ENCODE results near the gene C9orf50. TPM values are rescaled to one million over a fixed set of nuclear protein-coding genes. Genes with fewer than 3 reads are reported as not detected.

The C9orf50 gene
- total RNA-seq, 2 experiments from 2014 or later, result not detected

GRCh38 chr9:129569502-129570449 lies 51.1 kb downstream of the C9orf50 start:
- Mint-ChIP-seq H3K4me3 (peak overlapping the region; percentile 58), H3K9me3 (peaks cover 6% of the 10 kb centered on the region), H3K27me3 (peaks cover 22% of the 10 kb centered on the region), H3K4me1 (ENCODE audit: low read depth) (peaks cover 26% of the 10 kb centered on the region), H3K27ac (peak overlapping the region; percentile 63), H3K36me3 (ENCODE audit: low read depth) (peaks cover 7% of the 10 kb centered on the region)
- CTCF ChIA-PET, result interaction anchor here (0.6 to 1.3 kb wide), 7 partner anchors 11 to 431 kb away, joined by 3 to 4 read pairs (median 3); no protein-coding TSS in a partner anchor
- no peak for DNase-seq
- TF ChIP-seq, protein P1, sequence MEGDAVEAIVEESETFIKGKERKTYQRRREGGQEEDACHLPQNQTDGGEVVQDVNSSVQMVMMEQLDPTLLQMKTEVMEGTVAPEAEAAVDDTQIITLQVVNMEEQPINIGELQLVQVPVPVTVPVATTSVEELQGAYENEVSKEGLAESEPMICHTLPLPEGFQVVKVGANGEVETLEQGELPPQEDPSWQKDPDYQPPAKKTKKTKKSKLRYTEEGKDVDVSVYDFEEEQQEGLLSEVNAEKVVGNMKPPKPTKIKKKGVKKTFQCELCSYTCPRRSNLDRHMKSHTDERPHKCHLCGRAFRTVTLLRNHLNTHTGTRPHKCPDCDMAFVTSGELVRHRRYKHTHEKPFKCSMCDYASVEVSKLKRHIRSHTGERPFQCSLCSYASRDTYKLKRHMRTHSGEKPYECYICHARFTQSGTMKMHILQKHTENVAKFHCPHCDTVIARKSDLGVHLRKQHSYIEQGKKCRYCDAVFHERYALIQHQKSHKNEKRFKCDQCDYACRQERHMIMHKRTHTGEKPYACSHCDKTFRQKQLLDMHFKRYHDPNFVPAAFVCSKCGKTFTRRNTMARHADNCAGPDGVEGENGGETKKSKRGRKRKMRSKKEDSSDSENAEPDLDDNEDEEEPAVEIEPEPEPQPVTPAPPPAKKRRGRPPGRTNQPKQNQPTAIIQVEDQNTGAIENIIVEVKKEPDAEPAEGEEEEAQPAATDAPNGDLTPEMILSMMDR (IDR thresholded peaks at IDR 0.05), result peak; percentile 36
- ATAC-seq, result no peak
- intact Hi-C loops (cut with micrococcal nuclease), result no loop called here
- POLR2A ChIA-PET, result interaction anchor here (0.5 to 1.3 kb wide), 4 partner anchors 16 to 267 kb away, joined by 3 to 4 read pairs (median 3); no protein-coding TSS in a partner anchor

DNA sequence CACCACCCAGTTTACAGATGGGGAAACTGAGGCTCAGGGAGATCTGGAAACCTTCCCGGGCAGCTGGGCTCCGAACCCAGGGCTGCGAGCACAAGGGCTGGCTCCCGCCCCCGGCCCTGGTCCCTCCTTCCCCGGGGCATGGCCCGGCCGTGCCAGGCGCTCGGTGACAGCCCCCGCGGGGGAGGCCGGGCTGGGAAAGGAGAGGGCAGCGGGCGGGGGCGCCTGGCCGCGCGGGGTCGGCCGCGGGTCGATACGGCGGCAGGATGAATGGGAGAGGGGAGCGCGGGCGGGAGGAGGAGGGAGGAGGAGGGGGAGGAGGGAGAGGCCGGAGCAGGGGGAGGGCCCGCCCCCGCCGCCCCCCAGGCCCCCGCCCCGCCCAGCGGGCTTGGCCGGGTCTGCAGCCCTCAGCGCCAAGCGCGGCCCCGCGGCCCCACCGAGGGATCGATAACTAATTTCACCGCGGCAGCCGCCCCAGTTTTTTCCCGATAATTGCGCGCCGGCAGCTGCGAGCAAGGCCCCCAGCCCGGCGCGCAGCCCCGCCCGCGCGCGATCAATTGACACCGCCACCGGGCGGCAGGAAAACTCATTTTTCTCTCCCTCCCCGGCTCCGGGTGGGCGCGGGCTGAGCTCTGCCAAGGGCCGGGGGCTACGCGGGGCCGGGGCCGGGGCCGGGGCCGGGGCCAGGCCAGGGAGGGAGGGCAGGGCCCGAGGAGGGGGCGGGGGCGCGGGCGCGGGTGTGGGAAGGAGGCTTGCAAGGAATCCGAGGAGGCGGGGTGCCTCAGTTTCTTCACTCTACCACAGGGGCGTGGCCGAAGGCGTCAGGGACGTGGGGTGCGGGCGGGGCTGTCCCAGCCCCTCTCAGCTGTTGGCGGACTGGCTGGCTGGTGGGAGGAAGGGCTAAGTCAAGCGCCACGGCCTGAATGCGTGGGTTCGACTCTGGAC lies 52.1 kb downstream of the C9orf50 start:
- POLR2A ChIA-PET, result interaction anchor here (0.5 to 0.6 kb wide), 2 partner anchors 12 to 266 kb away, joined by 3 read pairs; no protein-coding TSS in a partner anchor
- CTCF ChIA-PET, result interaction anchor here (0.6 to 1.1 kb wide), 4 partner anchors 12 to 430 kb away, joined by 3 read pairs; no protein-coding TSS in a partner anchor
- Mint-ChIP-seq H3K9me3 (peaks cover 3% of the 10 kb centered on the region), H3K27me3 (peaks cover 22% of the 10 kb centered on the region), H3K27ac (no peak overlapping the region), H3K36me3 (ENCODE audit: low read depth) (peaks cover 5% of the 10 kb centered on the region), H3K4me1 (ENCODE audit: low read depth) (peaks cover 26% of the 10 kb centered on the region), H3K4me3 (peak overlapping the region; percentile 43)
- intact Hi-C loops (cut with micrococcal nuclease), result no loop called here
- no peak for ATAC-seq
- peak; percentile 22 for DNase-seq
- TF ChIP-seq, protein P1 (IDR thresholded peaks at IDR 0.05), result no peak

DNA sequence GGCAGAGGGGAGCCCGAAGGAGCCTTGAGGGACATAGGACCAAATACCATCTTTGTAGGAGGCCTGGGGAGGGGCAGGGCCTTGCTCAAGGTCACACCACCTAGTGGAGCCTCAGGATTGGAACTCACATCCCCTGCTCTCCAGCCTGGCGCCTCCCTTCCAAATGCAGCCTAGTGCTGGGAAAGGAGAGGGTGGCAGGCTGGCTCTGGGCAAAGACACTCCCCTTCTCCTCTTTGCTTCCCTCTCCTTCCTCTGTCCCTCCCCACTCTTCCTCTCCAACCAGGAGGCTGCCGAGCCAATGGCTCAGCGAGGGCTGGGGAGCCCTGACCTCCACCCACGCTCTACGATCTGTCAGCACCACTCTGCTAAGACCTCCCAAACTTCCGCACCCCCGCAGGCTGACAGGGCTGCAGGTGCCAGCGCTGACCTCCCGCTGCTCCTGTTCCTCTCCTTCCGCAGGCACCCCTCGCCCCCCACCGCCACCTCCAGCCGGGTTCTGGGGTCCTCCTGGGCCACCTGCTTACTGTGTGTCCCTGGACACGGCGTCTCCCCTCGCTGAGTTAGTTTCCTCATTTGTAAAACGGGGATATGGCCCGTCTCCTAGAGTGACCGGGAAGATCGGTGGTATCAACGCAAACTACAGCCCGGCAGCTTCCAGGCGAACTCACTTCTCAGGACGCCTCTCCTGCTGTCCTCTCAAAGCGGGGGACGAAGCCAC lies 52.9 kb downstream of the C9orf50 start:
- POLR2A ChIA-PET, result no interaction called here
- CTCF ChIA-PET, result interaction anchor here (1.2 kb wide), 1 partner anchor 425 kb away, joined by 3 read pairs; no protein-coding TSS in a partner anchor
- H3K4me3 Mint-ChIP-seq, result peak overlapping the region; percentile 43
- no peak for DNase-seq
- intact Hi-C loops (cut with micrococcal nuclease), result no loop called here
- no peaks in the 10 kb centered on the region for H3K9me3 Mint-ChIP-seq
- TF ChIP-seq, protein P1 (IDR thresholded peaks at IDR 0.05), result no peak
- H3K4me1 Mint-ChIP-seq (ENCODE audit: low read depth), result peaks cover 26% of the 10 kb centered on the region
- H3K27ac Mint-ChIP-seq, result no peak overlapping the region
- ATAC-seq, result no peak
- peaks cover 2% of the 10 kb centered on the region for H3K36me3 Mint-ChIP-seq (ENCODE audit: low read depth)
- H3K27me3 Mint-ChIP-seq, result peaks cover 22% of the 10 kb centered on the region

DNA sequence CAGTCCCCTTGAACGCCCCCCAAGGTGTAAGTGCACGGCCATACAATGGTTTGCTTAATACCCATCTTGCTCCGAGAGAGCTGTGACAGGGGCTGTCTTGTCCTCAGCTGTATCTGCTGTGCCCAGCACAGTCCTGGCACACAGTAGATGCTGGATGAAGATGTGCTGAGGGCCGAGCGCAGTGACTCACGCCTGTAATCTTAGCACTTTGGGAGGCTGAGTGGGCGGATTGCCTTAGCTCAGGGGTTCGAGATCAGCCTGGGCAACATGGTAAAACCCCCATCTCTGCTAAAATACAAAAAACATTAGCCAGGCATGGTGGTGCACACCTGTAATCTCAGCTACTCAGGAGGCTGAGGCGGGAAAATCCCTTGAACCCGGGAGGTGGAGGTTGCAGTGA lies 53.6 kb downstream of the C9orf50 start:
- TF ChIP-seq, protein P1 (IDR thresholded peaks at IDR 0.05), result no peak
- ChIA-PET CTCF (interaction anchor here (1.2 kb wide), 1 partner anchor 424 kb away, joined by 3 read pairs; no protein-coding TSS in a partner anchor), POLR2A (no interaction called here)
- Mint-ChIP-seq H3K9me3 (no peaks in the 10 kb centered on the region), H3K27me3 (peaks cover 22% of the 10 kb centered on the region), H3K4me1 (ENCODE audit: low read depth) (peaks cover 26% of the 10 kb centered on the region), H3K27ac (no peak overlapping the region), H3K4me3 (no peak overlapping the region), H3K36me3 (ENCODE audit: low read depth) (peaks cover 2% of the 10 kb centered on the region)
- ATAC-seq, result no peak
- peak; percentile 35 for DNase-seq
- intact Hi-C loops (cut with micrococcal nuclease), result no loop called here
